ENCODE data around the gene ECI2. TPM values are rescaled to one million over a fixed set of nuclear protein-coding genes. Genes with fewer than 3 reads are reported as not detected.

The ECI2 gene
- total RNA-seq, 1 donor from 2014 or later: 170 TPM

DNA sequence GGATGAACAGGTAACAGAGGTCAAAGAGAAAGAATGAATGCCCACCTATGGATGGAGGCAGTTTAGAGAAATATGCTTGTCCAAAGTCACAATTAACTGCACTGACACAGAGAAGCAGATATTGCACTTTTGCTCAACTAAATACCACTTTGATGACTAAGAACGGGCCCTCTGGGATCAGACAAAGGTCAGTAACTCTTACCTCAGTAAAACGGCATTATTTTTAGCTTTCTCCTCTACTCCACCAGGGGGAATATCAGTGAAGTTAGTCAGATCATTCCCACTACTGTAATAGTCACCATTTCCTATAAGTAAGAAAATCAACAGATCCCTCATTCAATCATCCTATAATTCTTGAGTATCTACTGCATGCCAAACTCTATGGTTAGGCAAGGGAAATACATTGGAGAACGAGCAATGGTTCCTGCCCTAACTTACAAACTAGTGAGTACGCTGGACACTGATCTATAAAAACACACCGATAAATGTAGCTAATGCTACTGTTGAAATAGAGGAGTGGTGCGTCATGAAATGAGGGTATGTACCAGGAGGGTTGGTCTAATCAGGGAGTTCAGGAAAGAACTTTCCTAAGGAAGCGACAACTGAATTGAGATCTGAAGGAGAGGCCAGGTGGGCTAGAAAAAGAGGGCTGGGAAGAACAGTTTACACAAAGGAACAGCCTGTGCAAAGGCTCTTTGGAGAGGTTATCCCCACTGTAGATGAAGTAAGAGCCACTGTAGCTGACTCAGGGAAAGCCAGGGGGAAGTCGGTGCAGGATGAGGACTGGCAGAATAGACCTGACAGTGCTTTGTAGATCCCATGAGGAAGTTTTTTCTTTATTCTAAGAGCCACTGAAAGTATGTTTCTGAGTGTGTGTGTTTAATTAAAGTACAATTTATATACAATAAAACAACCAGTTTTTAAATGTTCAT lies 9.2 kb downstream of the ECI2 start:
- Histone ChIP-seq H3K4me1 (peaks cover 8% of the 10 kb centered on the region), H3K27me3 (ENCODE audit: low read depth) (no peaks in the 10 kb centered on the region), H3K27ac (replicated peaks) (no peak overlapping the region), H3K9me3 (replicated peaks) (no peaks in the 10 kb centered on the region), H3K36me3 (peaks cover 95% of the 10 kb centered on the region), H3K4me3 (no peak overlapping the region)
- DNase-seq: no peak
- intact Hi-C loops (cut with micrococcal nuclease): loop anchor here (10.0 kb wide), 1 partner anchor 61 kb away; no protein-coding TSS in a partner anchor
- TF ChIP-seq, protein P1, sequence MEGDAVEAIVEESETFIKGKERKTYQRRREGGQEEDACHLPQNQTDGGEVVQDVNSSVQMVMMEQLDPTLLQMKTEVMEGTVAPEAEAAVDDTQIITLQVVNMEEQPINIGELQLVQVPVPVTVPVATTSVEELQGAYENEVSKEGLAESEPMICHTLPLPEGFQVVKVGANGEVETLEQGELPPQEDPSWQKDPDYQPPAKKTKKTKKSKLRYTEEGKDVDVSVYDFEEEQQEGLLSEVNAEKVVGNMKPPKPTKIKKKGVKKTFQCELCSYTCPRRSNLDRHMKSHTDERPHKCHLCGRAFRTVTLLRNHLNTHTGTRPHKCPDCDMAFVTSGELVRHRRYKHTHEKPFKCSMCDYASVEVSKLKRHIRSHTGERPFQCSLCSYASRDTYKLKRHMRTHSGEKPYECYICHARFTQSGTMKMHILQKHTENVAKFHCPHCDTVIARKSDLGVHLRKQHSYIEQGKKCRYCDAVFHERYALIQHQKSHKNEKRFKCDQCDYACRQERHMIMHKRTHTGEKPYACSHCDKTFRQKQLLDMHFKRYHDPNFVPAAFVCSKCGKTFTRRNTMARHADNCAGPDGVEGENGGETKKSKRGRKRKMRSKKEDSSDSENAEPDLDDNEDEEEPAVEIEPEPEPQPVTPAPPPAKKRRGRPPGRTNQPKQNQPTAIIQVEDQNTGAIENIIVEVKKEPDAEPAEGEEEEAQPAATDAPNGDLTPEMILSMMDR (IDR thresholded peaks at IDR 0.05; ENCODE audit: borderline replicate concordance): peak; percentile 34

DNA sequence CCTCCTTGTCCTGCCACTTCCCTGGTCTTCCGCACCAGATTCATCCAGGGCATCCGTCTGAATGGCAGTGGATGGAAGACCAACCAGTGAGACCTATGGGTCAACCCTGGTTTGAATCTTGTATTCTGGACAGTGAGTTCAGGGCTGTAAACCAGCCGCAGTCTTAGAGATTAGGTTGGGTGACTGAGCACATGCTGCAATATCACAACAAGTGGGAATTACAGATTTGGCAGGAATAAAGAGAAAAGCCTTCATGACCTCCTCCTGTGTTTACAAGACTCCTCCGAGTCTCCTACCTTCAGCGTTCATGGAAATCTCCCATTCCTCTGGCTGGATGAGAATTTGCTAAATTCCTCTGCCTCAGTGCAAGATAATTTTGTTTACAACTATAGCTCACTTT lies 9.9 kb downstream of the ECI2 start:
- H3K4me3 ChIP-seq: no peak overlapping the region
- no peak for DNase-seq
- peaks cover 99% of the 10 kb centered on the region for H3K36me3 ChIP-seq
- no peaks in the 10 kb centered on the region for H3K9me3 ChIP-seq (replicated peaks)
- intact Hi-C loops (cut with micrococcal nuclease): loop anchor here (10.0 kb wide), 1 partner anchor 61 kb away; no protein-coding TSS in a partner anchor
- H3K4me1 ChIP-seq: peaks cover 8% of the 10 kb centered on the region
- H3K27me3 ChIP-seq (ENCODE audit: low read depth): no peaks in the 10 kb centered on the region
- H3K27ac ChIP-seq (replicated peaks): no peak overlapping the region
- TF ChIP-seq, protein P1 (IDR thresholded peaks at IDR 0.05; ENCODE audit: borderline replicate concordance): no peak

DNA sequence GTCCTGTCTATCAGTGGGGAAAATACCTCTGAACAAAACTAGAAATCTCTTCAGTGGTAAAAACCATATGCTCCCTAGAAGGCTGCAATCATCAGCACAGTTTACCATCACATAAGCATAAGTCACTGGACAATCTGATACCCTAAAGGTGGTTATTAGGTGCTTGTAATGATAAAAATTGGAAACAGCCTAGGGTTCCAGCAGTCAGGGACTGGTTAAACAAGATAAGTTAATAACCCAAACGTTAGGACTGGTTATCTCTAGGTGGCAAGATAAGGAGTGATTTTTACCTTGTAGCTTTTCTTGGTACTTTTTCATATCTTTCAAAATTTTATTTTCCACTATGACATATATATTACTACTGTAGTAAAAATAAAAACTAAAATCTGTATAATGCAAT lies 11.0 kb downstream of the ECI2 start:
- TF ChIP-seq, protein P1 (IDR thresholded peaks at IDR 0.05; ENCODE audit: borderline replicate concordance): no peak
- Histone ChIP-seq H3K27ac (replicated peaks) (no peak overlapping the region), H3K36me3 (peaks cover 99% of the 10 kb centered on the region), H3K9me3 (replicated peaks) (no peaks in the 10 kb centered on the region), H3K27me3 (ENCODE audit: low read depth) (no peaks in the 10 kb centered on the region), H3K4me3 (no peak overlapping the region), H3K4me1 (peaks cover 8% of the 10 kb centered on the region)
- DNase-seq: no peak
- intact Hi-C loops (cut with micrococcal nuclease): loop anchor here (10.0 kb wide), 1 partner anchor 60 kb away; no protein-coding TSS in a partner anchor

DNA sequence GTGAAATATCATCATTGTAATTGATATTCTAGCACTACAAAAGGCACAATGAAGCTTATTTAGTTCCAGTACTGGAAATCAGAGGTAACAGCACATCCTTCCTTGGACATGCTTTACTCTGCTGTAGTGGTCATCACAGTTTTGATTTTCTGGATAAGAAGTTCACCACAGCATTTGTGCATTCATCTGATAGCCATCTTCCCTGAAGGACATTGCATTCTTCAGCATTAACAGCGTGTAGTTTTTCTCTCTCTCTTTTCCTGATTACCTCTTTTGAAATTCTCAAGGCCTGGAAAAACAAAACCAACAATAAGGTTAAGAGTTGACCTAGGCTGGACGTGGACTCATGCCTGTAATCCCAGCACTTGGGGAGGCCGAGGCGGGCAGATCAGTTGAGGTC lies 19.6 kb downstream of the ECI2 start:
- Histone ChIP-seq H3K27ac (replicated peaks) (no peak overlapping the region), H3K27me3 (ENCODE audit: low read depth) (no peaks in the 10 kb centered on the region), H3K4me1 (no peaks in the 10 kb centered on the region), H3K4me3 (no peak overlapping the region), H3K36me3 (peaks cover 66% of the 10 kb centered on the region), H3K9me3 (replicated peaks) (peaks cover 13% of the 10 kb centered on the region)
- intact Hi-C loops (cut with micrococcal nuclease): no loop called here
- TF ChIP-seq, protein P1 (IDR thresholded peaks at IDR 0.05; ENCODE audit: borderline replicate concordance): no peak
- no peak for DNase-seq

DNA sequence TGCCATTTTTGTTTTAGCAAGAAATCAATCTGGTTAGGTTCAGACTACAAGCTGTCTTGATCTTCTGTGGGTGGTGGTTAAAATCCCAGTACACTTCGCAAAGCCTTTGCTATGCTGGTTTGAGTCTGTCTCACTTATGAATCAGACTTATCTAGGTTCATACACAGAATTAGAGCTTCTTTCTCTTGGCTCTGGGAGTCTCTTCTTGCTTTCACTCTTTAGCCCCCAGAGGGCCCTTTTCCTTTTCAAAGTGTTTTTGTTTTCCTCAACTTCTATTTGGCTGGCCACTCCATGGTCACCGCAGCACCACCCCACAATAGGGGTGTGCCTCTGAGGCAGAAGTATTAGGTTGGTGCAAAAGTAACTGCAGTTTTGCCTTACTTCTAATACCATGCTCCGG lies 21.3 kb downstream of the ECI2 start:
- intact Hi-C loops (cut with micrococcal nuclease): no loop called here

More for the DNA sequence above, 21.3 kb downstream of the ECI2 start:
- TF ChIP-seq, protein P1 (IDR thresholded peaks at IDR 0.05; ENCODE audit: borderline replicate concordance): no peak
- peaks cover 50% of the 10 kb centered on the region for H3K36me3 ChIP-seq
- no peaks in the 10 kb centered on the region for H3K27me3 ChIP-seq (ENCODE audit: low read depth)
- peaks cover 12% of the 10 kb centered on the region for H3K4me1 ChIP-seq
- H3K27ac ChIP-seq (replicated peaks): no peak overlapping the region
- no peak overlapping the region for H3K4me3 ChIP-seq
- DNase-seq: no peak
- H3K9me3 ChIP-seq (replicated peaks): peaks cover 13% of the 10 kb centered on the region

All from left ventricle myocardium inferior (tissue), 1 donor.